NCI-H128 (cell line): ENCODE results near the gene PPP1R9A.

Experiments
- DNase-seq: peaks from one replicate; lab custom pipeline; 2025; ENCODE audit not compliant: unreplicated experiment; lab: John Stamatoyannopoulos, UW

PPP1R9A gene

DNA sequence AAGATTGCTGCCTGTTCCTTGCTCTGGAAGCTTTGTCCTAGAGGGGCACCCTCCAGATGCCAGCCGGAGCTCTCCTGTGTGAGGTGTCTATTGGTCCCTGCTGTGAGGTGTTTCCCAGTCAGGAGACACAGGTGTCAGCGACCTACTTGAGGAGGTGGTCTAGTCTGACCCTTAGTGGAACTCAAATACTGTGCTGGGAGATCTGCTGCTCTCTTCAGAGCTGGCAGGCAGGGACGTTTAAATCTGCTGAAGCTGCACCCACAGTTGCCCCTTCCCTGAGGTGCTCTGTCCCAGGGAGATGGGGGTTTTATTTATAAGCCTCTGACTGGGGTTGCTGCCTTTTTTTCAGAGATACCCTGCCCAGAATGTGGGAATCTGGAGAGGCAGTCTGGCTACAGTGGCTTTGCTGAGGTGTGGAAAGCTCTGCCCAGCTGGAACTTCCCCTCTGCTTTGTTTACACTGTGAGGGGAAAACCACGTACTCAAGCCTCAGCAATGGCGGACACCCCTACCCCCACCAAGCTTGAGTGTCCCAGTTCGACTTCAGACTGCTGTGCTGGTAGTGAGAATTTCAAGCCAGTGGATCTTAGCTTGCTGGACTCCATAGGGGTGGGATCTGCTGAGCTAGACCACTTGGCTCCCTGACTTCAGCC is 119.2 kb downstream of the PPP1R9A start:
- no peak for DNase-seq

DNA sequence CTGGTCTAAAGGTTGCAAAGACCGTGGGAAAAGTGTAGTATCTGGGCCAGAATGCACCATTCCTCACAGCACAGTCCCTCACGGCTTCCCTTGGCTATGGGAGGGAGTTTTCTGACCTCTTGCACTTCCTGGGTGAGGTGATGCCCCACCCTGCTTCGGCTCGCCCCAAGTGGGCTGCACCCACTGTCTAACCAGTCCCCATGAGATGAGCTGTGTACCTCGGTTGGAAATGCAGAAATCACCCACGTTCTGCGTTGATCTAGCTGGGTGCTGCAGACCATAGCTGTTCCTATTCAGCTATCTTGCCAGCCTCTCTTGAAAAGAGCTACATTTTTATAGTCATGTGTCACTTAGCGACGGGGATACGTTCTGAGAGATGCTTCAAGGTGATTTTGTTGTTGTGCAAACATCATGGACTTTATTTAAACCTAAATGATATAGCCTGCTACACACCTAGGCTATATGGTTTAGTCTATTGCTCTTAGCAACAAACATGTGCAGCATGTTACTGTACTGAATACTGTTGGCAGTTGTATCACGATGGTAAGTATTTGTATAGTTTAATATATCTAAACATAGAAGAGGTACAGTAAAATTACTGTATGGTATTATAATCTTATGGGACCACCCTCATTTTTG is 120.0 kb downstream of the PPP1R9A start:
- no peak for DNase-seq

DNA sequence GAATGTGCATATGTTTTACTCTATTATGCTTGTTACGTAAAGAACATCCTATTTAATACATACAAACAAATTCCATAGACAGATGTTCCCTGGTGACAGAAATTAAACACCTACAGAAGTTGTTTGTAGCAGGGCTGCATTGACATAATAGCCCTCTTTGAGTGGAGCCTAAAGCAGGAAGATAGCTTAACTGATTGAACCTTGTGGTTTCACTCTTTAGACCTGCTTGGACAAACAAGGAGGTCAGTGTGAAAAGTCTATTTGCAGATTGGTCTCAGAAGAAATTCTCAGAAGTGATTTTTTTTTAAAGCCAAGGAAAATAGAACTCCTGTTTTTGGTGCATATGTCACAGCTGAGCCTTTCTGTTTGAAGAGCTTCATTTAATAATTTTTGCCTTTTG is 121.3 kb downstream of the PPP1R9A start:
- DNase-seq: no peak

- no peak for DNase-seq
Observed at GRCh38 chr7:95035295-95035694, 127.9 kb downstream of the PPP1R9A start.

GRCh38 chr7:95041031-95041430 is 133.6 kb downstream of the PPP1R9A start:
- DNase-seq: no peak

- DNase-seq: no peak
Observed at GRCh38 chr7:95045236-95045923, 138.0 kb downstream of the PPP1R9A start.

DNA sequence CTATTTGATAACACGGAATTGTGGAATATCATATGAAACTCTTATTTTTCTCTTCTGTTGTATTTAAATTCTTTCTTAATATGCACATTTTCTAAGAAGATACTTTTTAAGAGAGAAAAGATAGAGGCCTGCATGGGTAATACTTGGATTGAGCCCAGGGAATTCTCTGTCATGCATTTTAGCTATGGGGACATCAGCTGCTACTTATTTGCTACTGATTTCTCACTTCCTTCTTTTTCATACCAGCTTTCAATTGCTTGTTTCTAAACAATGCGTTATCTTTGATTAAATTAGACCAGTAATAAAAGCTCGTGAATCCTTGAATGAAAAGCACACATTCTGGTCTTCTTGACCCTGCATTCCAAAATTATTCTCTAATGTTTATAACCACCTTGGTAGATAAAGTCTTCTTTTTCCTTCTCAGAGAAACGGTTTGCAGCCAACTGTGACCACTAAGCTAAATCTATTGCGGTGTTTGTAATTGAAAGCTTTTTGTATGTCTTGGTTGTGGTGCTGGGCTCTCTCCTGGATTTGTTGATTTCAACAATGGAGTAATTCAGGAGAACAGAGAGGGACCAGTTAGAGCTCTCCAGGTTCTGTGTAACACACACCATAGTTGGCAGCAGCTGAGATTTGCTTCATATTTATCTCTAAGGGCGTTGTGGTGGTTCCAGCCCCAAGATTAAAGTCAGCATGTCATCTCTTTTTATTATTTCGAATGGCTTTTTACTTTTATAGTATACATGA is 139.3 kb downstream of the PPP1R9A start:
- peak; percentile 28 for DNase-seq

- DNase-seq: no peak
Observed at GRCh38 chr7:95047291-95047690, 139.9 kb downstream of the PPP1R9A start.

DNA sequence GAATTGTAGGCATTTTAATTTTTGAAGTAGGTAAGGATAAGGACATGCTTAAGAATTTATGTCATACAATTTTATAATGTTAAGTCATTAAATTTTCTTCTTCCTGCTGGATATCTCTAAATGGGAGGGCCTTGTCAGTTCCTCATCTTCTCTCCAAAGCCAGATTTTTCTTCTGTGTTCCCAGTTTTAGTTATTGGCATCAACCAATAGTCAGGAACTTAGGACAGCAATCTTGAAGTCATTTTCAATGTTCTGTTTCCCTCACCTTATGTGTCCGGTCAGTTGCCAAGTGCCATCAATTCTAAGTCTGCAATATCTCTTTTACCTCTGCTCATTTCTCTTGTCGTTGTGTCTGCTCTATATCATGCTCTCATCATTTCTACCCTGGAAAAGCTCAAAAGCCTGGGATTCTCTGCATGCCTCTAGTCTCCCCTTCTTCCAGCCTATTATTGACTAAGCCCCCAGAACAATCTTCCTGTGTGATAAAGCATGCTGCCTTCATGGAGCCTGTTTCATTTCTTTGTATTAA is 145.2 kb downstream of the PPP1R9A start:
- DNase-seq: no peak

- DNase-seq: no peak
Observed at GRCh38 chr7:95054386-95054785, 147.0 kb downstream of the PPP1R9A start.

DNA sequence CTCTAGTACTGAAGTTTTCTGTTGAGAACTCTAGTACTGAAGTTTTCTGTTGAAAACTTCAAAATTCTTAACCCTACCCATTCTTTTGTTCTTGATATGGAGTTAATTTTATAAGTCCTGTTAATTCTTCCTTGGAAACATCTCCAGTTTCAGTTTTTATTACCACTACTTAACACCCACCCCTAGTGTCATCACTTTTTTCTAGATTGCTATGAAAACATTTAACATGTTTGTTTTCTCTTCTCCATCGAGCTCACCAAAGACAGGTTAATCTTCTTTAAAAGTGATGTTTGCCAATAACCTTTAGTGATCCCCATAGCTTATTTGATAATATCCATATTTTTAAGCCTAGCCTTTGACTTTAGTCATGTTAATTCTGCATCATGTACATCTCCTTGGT is 147.9 kb downstream of the PPP1R9A start:
- no peak for DNase-seq

DNA sequence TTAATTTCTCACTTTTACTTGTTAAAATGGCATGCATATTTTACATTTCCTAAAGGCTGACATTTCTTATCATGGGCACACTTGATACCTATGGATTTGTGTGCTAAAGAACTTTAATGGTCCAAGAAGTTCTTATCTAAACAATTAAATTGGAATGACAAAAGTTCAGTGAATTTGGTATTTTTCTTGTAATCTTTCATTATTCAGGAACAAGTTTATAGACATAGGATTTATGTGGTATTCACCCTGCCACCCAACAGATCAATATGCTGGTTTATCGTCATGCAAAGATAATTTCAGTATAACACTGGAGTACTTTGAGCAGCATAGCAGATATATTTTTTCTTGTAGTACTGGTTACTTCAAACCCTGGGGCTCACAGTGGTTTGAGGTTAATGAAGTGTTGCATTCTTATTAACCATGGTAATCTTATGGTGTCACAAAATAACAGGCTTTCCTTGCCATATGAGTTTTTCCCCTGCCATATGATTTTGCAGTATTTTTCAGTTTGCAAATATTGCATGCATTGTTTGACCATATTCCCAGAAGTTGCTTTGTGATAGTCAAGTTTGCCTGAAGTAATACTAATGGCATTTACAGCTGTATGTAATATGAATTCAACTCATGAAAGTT is 148.8 kb downstream of the PPP1R9A start:
- no peak for DNase-seq

DNA sequence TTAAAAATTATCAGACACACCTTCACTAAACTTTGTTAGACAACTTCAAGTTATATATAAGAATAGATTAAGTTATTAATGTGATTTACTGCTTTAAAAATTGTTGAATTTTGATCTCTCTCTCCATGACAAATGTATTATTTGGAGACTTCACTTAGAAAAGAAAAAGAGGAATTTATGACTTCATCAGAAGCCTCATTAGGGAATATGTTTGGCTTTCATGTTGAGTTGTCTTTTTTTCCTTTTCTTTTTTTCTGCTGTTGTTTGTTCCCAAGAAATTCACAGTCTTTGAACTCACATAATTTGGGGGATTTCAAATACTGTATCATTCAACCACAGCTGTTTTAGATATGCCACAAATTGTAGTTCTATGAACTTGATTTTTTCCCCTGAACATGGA is 149.5 kb downstream of the PPP1R9A start:
- DNase-seq: no peak

GRCh38 chr7:95059842-95060313 is 152.5 kb downstream of the PPP1R9A start:
- no peak for DNase-seq

- no peak for DNase-seq
Observed at GRCh38 chr7:95062901-95063300, 155.5 kb downstream of the PPP1R9A start.

DNA sequence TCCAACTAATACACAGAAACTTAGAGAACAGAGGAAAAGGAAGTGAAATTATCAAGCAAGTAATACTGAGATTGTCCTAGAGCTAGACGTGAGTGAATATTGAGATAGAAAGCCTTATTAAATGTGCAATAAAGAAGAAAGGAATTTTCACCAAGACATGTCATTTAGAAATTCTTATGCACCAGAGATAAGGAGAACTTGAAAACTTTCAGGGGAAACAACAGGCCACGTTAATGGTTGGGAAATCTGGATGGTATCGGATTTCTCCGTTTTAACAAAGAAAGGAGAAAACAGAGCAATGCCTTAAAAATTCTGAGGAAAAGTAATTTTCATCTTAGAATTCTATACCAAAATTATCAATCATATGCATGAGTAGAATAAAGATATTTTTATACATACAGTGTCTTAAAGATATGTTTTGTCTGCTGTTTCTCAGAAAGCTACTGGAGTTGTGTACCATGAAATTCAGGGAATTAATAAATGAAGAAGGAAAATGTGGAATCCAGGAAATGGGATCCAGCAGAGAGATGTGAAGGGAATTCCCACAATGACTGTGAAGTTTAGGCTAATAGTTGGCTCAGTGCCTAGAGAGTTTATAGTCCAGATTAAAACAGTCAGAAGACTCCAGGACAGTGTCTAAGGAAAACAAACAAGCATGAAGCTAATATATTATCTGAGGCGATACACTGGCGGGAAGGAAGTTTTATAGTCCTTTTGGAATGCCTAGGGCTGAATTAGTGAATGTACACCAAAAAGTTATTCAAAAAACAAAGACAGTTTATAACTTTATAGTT is 159.5 kb downstream of the PPP1R9A start:
- DNase-seq: no peak

DNA sequence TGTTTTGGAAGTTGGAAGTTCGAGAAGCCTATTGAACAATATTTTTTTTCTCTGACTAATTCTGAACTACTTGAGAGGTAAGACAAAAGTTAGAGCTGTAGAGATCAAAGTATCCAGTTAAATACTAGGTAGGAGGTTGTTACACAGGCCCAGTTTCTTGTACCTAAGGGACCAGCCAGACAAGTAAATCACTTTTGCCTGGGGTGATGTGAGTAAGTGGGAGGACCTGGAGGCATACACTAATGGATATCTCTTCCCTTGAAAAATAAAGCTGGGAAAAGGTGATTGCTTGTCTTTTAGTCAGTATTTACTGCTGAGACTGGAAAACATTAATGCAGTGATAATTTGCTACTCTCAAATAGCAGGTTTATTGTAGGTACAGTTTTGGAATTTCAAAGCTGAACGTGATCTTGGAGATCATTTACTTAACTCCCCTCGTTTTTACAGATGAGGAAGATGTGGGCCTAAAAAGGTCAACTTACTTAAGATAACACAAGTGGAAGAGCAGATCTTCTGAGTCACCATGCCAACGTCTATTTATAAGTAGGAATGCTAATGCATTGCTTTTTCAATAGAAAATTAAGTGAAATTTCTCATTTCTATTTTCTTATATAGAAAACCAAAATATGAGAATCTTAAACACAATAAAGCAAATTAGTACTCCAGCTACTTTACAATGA is 181.3 kb downstream of the PPP1R9A start:
- no peak for DNase-seq

- DNase-seq: no peak
Observed at GRCh38 chr7:95089414-95090315, 182.3 kb downstream of the PPP1R9A start.
